ENCODE results near the gene ATAD3B.

DNA sequence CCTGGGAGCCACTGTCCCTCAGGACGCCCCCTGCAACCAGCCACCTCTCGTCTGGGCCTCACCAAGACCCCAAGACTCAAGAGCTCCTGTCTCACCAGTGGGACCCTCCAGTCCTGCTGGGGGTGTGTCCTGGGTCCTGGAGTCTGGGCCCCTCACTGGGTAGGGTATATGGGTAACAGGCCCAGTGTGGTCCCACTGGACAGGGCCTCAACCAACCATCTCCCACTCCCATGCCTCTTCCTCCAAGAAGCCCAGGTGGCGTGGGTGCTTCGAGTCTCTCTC, 36.8 kb upstream of the ATAD3B start:
- TF ChIP-seq, protein P1, sequence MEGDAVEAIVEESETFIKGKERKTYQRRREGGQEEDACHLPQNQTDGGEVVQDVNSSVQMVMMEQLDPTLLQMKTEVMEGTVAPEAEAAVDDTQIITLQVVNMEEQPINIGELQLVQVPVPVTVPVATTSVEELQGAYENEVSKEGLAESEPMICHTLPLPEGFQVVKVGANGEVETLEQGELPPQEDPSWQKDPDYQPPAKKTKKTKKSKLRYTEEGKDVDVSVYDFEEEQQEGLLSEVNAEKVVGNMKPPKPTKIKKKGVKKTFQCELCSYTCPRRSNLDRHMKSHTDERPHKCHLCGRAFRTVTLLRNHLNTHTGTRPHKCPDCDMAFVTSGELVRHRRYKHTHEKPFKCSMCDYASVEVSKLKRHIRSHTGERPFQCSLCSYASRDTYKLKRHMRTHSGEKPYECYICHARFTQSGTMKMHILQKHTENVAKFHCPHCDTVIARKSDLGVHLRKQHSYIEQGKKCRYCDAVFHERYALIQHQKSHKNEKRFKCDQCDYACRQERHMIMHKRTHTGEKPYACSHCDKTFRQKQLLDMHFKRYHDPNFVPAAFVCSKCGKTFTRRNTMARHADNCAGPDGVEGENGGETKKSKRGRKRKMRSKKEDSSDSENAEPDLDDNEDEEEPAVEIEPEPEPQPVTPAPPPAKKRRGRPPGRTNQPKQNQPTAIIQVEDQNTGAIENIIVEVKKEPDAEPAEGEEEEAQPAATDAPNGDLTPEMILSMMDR (IDR thresholded peaks at IDR 0.05 in 4 of 5, conservative IDR thresholded peaks at IDR 0.05 in 1 of 5), result no peak
- no peak for TF ChIP-seq POLR2A (IDR thresholded peaks at IDR 0.05)
